ENCODE data around the gene SLC9C2.

Gene SLC9C2

GRCh38 chr1:173545688-173546087, 57.2 kb downstream of the SLC9C2 start:
- no peak for TF ChIP-seq CTCF (IDR thresholded peaks at IDR 0.05; ENCODE audit: poor library complexity, severe bottlenecking)
- ATAC-seq (ENCODE audit: low read depth) (no peak), DNase-seq (ENCODE audit: low spot score) (no peak)
- Histone ChIP-seq H3K36me3 (ENCODE audit: low read depth) (no peaks in the 10 kb centered on the region), H3K4me3 (ENCODE audit: severe bottlenecking) (no peak overlapping the region), H3K9me3 (ENCODE audit: severe bottlenecking) (no peaks in the 10 kb centered on the region), H3K27ac (ENCODE audit: poor library complexity, severe bottlenecking) (no peak overlapping the region), H3K4me1 (ENCODE audit: insufficient read depth, poor library complexity, severe bottlenecking) (no peaks in the 10 kb centered on the region), H3K27me3 (ENCODE audit: insufficient read depth, poor library complexity, severe bottlenecking) (no peaks in the 10 kb centered on the region)

GRCh38 chr1:173536223-173536622, 66.6 kb downstream of the SLC9C2 start:
- no peak for TF ChIP-seq CTCF (IDR thresholded peaks at IDR 0.05; ENCODE audit: poor library complexity, severe bottlenecking)
- H3K4me1 ChIP-seq (ENCODE audit: insufficient read depth, poor library complexity, severe bottlenecking), result no peaks in the 10 kb centered on the region
- no peaks in the 10 kb centered on the region for H3K36me3 ChIP-seq (ENCODE audit: low read depth)
- no peaks in the 10 kb centered on the region for H3K9me3 ChIP-seq (ENCODE audit: severe bottlenecking)
- H3K27me3 ChIP-seq (ENCODE audit: insufficient read depth, poor library complexity, severe bottlenecking), result no peaks in the 10 kb centered on the region
- H3K4me3 ChIP-seq (ENCODE audit: severe bottlenecking), result no peak overlapping the region
- ATAC-seq (ENCODE audit: low read depth), result no peak
- no peak for DNase-seq (ENCODE audit: low spot score)
- no peak overlapping the region for H3K27ac ChIP-seq (ENCODE audit: poor library complexity, severe bottlenecking)

GRCh38 chr1:173532237-173532636, 70.6 kb downstream of the SLC9C2 start:
- no peak overlapping the region for H3K27ac ChIP-seq (ENCODE audit: poor library complexity, severe bottlenecking)
- H3K9me3 ChIP-seq (ENCODE audit: severe bottlenecking), result no peaks in the 10 kb centered on the region
- no peak for ATAC-seq (ENCODE audit: low read depth)
- no peak for DNase-seq (ENCODE audit: low spot score)
- no peaks in the 10 kb centered on the region for H3K4me1 ChIP-seq (ENCODE audit: insufficient read depth, poor library complexity, severe bottlenecking)
- no peaks in the 10 kb centered on the region for H3K36me3 ChIP-seq (ENCODE audit: low read depth)
- no peak overlapping the region for H3K4me3 ChIP-seq (ENCODE audit: severe bottlenecking)
- no peak for TF ChIP-seq CTCF (IDR thresholded peaks at IDR 0.05; ENCODE audit: poor library complexity, severe bottlenecking)
- H3K27me3 ChIP-seq (ENCODE audit: insufficient read depth, poor library complexity, severe bottlenecking), result no peaks in the 10 kb centered on the region

- no peak for TF ChIP-seq CTCF (IDR thresholded peaks at IDR 0.05; ENCODE audit: poor library complexity, severe bottlenecking)
- no peak for ATAC-seq (ENCODE audit: low read depth)
- peaks cover 7% of the 10 kb centered on the region for H3K4me1 ChIP-seq (ENCODE audit: insufficient read depth, poor library complexity, severe bottlenecking)
- no peak overlapping the region for H3K4me3 ChIP-seq (ENCODE audit: severe bottlenecking)
- H3K27ac ChIP-seq (ENCODE audit: poor library complexity, severe bottlenecking), result no peak overlapping the region
- no peaks in the 10 kb centered on the region for H3K9me3 ChIP-seq (ENCODE audit: severe bottlenecking)
- no peaks in the 10 kb centered on the region for H3K27me3 ChIP-seq (ENCODE audit: insufficient read depth, poor library complexity, severe bottlenecking)
- H3K36me3 ChIP-seq (ENCODE audit: low read depth), result no peaks in the 10 kb centered on the region
- DNase-seq (ENCODE audit: low spot score), result no peak
Observed at GRCh38 chr1:173530795-173531693, 71.8 kb downstream of the SLC9C2 start.

GRCh38 chr1:173529106-173529505, 73.8 kb downstream of the SLC9C2 start:
- ATAC-seq (ENCODE audit: low read depth) (no peak), DNase-seq (ENCODE audit: low spot score) (no peak)

More at GRCh38 chr1:173529106-173529505, 73.8 kb downstream of the SLC9C2 start:
- Histone ChIP-seq H3K27me3 (ENCODE audit: insufficient read depth, poor library complexity, severe bottlenecking) (no peaks in the 10 kb centered on the region), H3K4me1 (ENCODE audit: insufficient read depth, poor library complexity, severe bottlenecking) (peaks cover 7% of the 10 kb centered on the region), H3K4me3 (ENCODE audit: severe bottlenecking) (no peak overlapping the region), H3K27ac (ENCODE audit: poor library complexity, severe bottlenecking) (no peak overlapping the region), H3K36me3 (ENCODE audit: low read depth) (no peaks in the 10 kb centered on the region), H3K9me3 (ENCODE audit: severe bottlenecking) (no peaks in the 10 kb centered on the region)
- TF ChIP-seq CTCF (IDR thresholded peaks at IDR 0.05; ENCODE audit: poor library complexity, severe bottlenecking), result no peak
